HFFc6 (cell line): ENCODE results near the gene ANKRD17. TPM values are rescaled to one million over a fixed set of nuclear protein-coding genes. Genes with fewer than 3 reads are reported as not detected.
"Not testable (repeated sequence)": the region's sequence is repeated elsewhere in the genome, so short reads cannot be mapped to it uniquely, and the experiment has no call there.

Experiments
- DNase-seq: peaks from one replicate; pipeline ENCODE4 v3.0.0-alpha.2; 2018
- H3K27ac Mint-ChIP-seq: 2 replicates; pipeline ENCODE4 v1.8.0; 2020; ENCODE audit warnings: mild to moderate bottlenecking, mixed read lengths
- H3K27me3 Mint-ChIP-seq: 2 replicates; pipeline ENCODE4 v1.8.0; 2021; ENCODE audit warnings: mild to moderate bottlenecking, moderate library complexity, mixed read lengths; ENCODE audit not compliant: insufficient read depth
- H3K36me3 Mint-ChIP-seq: 2 replicates; pipeline ENCODE4 v1.8.0; 2021; ENCODE audit warnings: low read depth, mixed read lengths
- H3K4me1 Mint-ChIP-seq: 2 replicates; pipeline ENCODE4 v1.8.0; 2020; ENCODE audit warnings: low read depth, mixed read lengths
- H3K4me3 Mint-ChIP-seq: 2 replicates; pipeline ENCODE4 v1.8.0; 2020; ENCODE audit warnings: mild to moderate bottlenecking, moderate library complexity, mixed read lengths
- H3K9me3 Mint-ChIP-seq: 2 replicates; pipeline ENCODE4 v1.8.0; 2020; ENCODE audit warnings: mild to moderate bottlenecking, mixed read lengths
- total RNA-seq, 6 experiments: library from RNA; stranded (reverse); fragmentation: NEBNext Ultra II Directional; extraction: Animal tissue kit (Norgen Biotek cat#: 25700); gene quantifications; 2 replicates in 1 of 6; 3 replicates in 5 of 6; pipeline ENCODE4 v1.2.3, GENCODE V29; 2021
- TF ChIP-seq, protein P1 (sequence below): fragments of 200-600 bp; sonication (generic); IDR thresholded peaks from 2 replicates; pipeline ENCODE4 v1.5.0; 2021; ENCODE audit warnings: antibody characterized with exemption, mild to moderate bottlenecking

The ANKRD17 gene
- total RNA-seq, 6 experiments from 2014 or later, result 51.7 to 61.0 (median 56.4) TPM

DNA sequence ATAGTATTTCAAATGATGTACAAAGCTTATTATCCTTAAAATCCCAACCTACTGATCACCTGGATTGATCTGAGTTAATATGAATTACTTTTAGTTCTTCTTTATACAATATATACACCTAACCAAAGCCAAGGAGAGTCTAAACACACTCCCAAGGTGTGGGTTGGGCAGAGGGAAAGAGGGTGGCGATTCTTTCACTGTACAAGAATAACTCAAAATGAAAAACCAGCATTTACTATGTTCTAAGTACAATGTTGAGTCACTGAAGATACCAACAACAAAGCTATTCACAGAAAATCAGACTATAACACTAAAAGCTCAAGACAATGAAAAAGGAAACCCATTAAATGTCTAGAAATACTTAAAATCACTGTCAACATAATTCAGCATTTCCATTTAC, 46.6 kb downstream of the ANKRD17 start:
- no peaks in the 10 kb centered on the region for H3K27me3 Mint-ChIP-seq
- TF ChIP-seq, protein P1, sequence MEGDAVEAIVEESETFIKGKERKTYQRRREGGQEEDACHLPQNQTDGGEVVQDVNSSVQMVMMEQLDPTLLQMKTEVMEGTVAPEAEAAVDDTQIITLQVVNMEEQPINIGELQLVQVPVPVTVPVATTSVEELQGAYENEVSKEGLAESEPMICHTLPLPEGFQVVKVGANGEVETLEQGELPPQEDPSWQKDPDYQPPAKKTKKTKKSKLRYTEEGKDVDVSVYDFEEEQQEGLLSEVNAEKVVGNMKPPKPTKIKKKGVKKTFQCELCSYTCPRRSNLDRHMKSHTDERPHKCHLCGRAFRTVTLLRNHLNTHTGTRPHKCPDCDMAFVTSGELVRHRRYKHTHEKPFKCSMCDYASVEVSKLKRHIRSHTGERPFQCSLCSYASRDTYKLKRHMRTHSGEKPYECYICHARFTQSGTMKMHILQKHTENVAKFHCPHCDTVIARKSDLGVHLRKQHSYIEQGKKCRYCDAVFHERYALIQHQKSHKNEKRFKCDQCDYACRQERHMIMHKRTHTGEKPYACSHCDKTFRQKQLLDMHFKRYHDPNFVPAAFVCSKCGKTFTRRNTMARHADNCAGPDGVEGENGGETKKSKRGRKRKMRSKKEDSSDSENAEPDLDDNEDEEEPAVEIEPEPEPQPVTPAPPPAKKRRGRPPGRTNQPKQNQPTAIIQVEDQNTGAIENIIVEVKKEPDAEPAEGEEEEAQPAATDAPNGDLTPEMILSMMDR, result no peak
- H3K36me3 Mint-ChIP-seq, result peaks cover 20% of the 10 kb centered on the region
- peaks cover 6% of the 10 kb centered on the region; the same call in 1 of the 2 replicates for H3K9me3 Mint-ChIP-seq
- no peak overlapping the region for H3K4me3 Mint-ChIP-seq
- peaks cover 60% of the 10 kb centered on the region for H3K4me1 Mint-ChIP-seq
- H3K27ac Mint-ChIP-seq, result no peak overlapping the region
- DNase-seq, result no peak

DNA sequence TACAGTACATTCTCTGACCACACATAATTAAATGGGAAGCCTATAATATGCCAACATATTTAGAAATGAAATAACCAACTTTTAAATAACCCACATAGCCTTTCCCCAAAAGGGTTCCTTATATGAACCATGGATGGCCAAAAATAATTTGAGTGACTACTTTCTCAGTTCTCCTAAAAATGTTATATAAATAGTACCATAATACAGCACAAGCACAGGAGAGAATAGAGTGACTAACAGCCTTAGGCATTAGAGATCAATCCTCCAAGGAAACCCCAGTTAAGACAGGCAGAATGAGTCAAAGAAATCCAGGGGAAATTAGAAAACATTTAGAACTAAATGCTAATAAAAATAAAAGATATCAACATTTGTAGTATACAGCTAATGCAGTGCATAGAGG, 50.2 kb downstream of the ANKRD17 start:
- Mint-ChIP-seq H3K27me3 (no peaks in the 10 kb centered on the region), H3K36me3 (peaks cover 31% of the 10 kb centered on the region), H3K4me3 (peak overlapping the region; percentile 72), H3K27ac (peak overlapping the region; percentile 84), H3K4me1 (peaks cover 62% of the 10 kb centered on the region), H3K9me3 (peaks cover 6% of the 10 kb centered on the region; the same call in 1 of the 2 replicates)
- DNase-seq, result peak; percentile 78
- TF ChIP-seq, protein P1, result no peak

DNA sequence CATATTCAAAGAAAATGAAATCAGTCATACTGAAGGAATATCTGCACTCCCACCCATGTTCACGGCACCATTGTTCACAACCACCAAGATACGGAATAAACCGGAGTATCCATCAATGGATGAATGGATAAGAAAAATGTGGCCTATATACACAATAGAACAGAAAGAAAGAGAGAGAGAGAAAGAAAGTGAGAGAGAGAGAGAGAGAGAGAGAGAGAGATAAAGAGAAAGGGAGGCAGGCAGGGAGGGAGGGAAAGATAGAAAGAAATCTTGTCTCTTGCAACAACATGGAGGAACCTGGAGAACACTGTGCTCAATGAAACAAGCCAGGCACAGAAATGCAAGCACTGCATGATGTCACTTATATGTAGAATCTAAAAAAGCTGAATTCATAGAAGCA, 52.4 kb downstream of the ANKRD17 start:
- H3K27ac Mint-ChIP-seq, result peak overlapping the region; percentile 8; the same call in 1 of the 2 replicates
- H3K36me3 Mint-ChIP-seq, result peaks cover 31% of the 10 kb centered on the region
- DNase-seq, result no peak
- H3K4me3 Mint-ChIP-seq, result no peak overlapping the region
- H3K27me3 Mint-ChIP-seq, result no peaks in the 10 kb centered on the region
- peaks cover 72% of the 10 kb centered on the region for H3K4me1 Mint-ChIP-seq
- TF ChIP-seq, protein P1, result no peak
- H3K9me3 Mint-ChIP-seq, result peaks cover 6% of the 10 kb centered on the region; the same call in 1 of the 2 replicates

DNA sequence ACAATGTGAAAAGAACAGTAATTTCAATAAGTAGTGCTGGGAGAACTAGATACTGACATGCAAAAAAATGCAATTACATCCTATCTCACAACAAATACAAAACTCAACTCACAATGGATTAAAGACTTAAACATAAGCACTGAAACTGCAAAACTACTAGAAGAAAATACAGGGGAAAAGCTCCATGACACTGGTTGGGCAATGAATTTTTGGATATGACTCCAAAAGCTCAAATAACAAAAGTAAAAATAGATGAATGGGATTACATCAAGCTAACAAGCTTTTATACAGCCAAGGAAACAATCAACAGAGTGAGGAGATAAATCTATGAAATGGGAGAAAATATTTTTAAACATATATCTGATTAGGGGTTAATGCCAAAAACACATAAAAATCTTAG, 53.1 kb downstream of the ANKRD17 start:
- TF ChIP-seq, protein P1, result no peak
- Mint-ChIP-seq H3K36me3 (peaks cover 31% of the 10 kb centered on the region), H3K27ac (no peak overlapping the region; the same call in 1 of the 2 replicates), H3K27me3 (no peaks in the 10 kb centered on the region), H3K4me1 (peaks cover 65% of the 10 kb centered on the region), H3K4me3 (no peak overlapping the region), H3K9me3 (peaks cover 6% of the 10 kb centered on the region; the same call in 1 of the 2 replicates)
- DNase-seq, result no peak

DNA sequence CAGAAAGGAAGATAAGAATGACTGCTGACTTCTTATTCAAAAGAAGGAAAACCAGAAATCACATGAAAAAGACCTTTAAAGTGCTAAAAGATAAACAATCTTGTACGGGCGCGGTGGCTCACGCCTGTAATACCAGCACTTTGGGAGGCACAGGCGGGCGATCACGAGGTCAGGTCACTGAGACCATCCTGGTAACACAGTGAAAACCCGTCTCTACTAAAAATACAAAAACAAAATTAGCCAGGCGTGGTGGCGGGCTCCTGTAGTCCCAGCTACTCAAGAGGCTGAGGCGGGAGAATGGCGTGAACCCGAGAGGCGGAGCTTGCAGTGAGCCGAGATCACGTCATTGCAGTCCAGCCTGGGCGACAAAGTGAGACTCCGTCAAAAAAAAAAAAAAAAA, 54.6 kb downstream of the ANKRD17 start:
- H3K4me3 Mint-ChIP-seq, H3K27me3 Mint-ChIP-seq, DNase-seq, H3K9me3 Mint-ChIP-seq, H3K27ac Mint-ChIP-seq: not testable (repeated sequence)
- peaks cover 35% of the 10 kb centered on the region for H3K36me3 Mint-ChIP-seq
- peaks cover 65% of the 10 kb centered on the region for H3K4me1 Mint-ChIP-seq

DNA sequence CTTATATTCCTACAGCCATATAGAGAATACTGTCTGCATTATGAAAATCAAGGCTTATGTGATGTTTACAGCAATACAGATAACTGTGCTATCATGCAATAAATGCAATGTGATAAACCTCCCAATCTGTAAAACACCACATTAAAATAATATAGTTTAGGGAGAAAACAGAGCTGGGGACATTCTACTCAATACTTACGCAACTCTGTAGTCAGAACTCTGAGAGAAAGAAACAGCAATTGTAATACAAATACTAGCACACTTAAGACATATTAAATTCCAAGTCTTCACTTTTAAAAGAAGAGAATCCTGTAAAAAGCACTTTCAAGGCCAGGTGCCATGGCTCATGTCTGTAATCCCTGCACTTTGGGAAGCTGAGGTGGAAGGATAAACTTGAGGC, 61.4 kb downstream of the ANKRD17 start:
- Mint-ChIP-seq H3K4me1 (peaks cover 63% of the 10 kb centered on the region), H3K36me3 (0 out of 2 replicates have a peak, but pooled peaks cover 4% of the 10 kb centered on the region), H3K27me3 (no peaks in the 10 kb centered on the region), H3K9me3 (no peaks in the 10 kb centered on the region), H3K4me3 (no peak overlapping the region), H3K27ac (no peak overlapping the region)
- no peak for DNase-seq
- TF ChIP-seq, protein P1, result no peak
